ENCODE data around the gene HINFP.

DNA sequence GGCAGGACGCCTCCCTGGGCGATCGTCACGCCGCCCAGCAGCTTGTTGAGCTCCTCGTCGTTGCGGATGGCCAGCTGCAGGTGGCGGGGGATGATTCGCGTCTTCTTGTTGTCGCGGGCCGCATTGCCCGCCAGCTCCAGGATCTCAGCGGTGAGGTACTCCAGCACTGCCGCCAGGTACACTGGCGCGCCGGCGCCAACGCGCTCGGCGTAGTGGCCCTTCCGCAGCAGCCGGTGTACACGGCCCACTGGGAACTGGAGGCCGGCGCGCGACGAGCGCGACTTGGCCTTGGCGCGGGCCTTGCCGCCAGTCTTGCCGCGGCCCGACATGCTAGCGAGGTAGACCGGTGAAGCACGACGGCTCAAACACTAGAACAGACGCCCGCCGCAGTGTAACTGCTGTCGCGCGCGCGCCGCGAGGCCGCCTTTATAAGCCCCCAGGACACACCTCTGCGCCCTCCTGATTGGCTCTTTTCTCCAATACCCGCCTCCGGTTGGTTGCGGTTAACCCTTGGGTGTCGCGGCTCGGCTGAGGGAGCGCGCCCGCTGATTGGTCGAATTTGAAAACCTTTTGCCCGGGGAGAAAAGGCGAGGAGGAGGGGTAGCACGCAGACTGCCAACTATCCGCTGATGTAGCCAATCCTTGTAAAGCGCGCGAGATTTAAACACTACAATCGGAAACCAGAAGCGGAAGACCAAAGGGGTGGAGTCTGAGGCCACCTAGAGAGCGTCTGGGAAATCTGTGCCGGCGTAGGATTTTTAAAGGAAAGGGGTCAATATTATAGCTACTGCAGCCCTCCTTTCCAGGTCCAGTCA, 26.1 kb upstream of the HINFP start:
- TF ChIP-seq RAD21 (IDR thresholded peaks at IDR 0.05; ENCODE audit: low read depth) (no peak), CEBPB (IDR thresholded peaks at IDR 0.05; ENCODE audit: low read depth) (no peak), ZFX (IDR thresholded peaks at IDR 0.05) (peak; percentile 95), POLR2A (IDR thresholded peaks at IDR 0.05; ENCODE audit: borderline replicate concordance, extremely low read depth, insufficient read depth, insufficient read length) (peak; percentile 100), POLR2AphosphoS5 (IDR thresholded peaks at IDR 0.05; ENCODE audit: low read depth, low read length) (peak; percentile 100), JUND (IDR thresholded peaks at IDR 0.05) (no peak), SIN3A (IDR thresholded peaks at IDR 0.05; ENCODE audit: low read depth) (no peak), EZH2phosphoT487 (IDR thresholded peaks at IDR 0.05; ENCODE audit: borderline replicate concordance) (no peak), EZH2 (IDR thresholded peaks at IDR 0.05) (no peak)
- TF ChIP-seq, protein P1, sequence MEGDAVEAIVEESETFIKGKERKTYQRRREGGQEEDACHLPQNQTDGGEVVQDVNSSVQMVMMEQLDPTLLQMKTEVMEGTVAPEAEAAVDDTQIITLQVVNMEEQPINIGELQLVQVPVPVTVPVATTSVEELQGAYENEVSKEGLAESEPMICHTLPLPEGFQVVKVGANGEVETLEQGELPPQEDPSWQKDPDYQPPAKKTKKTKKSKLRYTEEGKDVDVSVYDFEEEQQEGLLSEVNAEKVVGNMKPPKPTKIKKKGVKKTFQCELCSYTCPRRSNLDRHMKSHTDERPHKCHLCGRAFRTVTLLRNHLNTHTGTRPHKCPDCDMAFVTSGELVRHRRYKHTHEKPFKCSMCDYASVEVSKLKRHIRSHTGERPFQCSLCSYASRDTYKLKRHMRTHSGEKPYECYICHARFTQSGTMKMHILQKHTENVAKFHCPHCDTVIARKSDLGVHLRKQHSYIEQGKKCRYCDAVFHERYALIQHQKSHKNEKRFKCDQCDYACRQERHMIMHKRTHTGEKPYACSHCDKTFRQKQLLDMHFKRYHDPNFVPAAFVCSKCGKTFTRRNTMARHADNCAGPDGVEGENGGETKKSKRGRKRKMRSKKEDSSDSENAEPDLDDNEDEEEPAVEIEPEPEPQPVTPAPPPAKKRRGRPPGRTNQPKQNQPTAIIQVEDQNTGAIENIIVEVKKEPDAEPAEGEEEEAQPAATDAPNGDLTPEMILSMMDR (IDR thresholded peaks at IDR 0.05 in 2 of 3, conservative IDR thresholded peaks at IDR 0.05 in 1 of 3; ENCODE audit: borderline replicate concordance in 1 of 3, insufficient read depth in 1 of 3, low read depth in 2 of 3, low read length in 2 of 3) = peak in 1 of 3 experiments; percentile 6; a peak in 2 of 6 replicates
- TF ChIP-seq, protein P2, sequence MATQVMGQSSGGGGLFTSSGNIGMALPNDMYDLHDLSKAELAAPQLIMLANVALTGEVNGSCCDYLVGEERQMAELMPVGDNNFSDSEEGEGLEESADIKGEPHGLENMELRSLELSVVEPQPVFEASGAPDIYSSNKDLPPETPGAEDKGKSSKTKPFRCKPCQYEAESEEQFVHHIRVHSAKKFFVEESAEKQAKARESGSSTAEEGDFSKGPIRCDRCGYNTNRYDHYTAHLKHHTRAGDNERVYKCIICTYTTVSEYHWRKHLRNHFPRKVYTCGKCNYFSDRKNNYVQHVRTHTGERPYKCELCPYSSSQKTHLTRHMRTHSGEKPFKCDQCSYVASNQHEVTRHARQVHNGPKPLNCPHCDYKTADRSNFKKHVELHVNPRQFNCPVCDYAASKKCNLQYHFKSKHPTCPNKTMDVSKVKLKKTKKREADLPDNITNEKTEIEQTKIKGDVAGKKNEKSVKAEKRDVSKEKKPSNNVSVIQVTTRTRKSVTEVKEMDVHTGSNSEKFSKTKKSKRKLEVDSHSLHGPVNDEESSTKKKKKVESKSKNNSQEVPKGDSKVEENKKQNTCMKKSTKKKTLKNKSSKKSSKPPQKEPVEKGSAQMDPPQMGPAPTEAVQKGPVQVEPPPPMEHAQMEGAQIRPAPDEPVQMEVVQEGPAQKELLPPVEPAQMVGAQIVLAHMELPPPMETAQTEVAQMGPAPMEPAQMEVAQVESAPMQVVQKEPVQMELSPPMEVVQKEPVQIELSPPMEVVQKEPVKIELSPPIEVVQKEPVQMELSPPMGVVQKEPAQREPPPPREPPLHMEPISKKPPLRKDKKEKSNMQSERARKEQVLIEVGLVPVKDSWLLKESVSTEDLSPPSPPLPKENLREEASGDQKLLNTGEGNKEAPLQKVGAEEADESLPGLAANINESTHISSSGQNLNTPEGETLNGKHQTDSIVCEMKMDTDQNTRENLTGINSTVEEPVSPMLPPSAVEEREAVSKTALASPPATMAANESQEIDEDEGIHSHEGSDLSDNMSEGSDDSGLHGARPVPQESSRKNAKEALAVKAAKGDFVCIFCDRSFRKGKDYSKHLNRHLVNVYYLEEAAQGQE (IDR thresholded peaks at IDR 0.05; ENCODE audit: low read depth) = no peak

Data from HCT116 (cell line).